HG02610 (cell line): ENCODE data around the gene PPL.
"Not testable (repeated sequence)": the region's sequence is repeated elsewhere in the genome, so short reads cannot be mapped to it uniquely, and the experiment has no call there.

Experiments
- ATAC-seq: cut with Tn5 transposase; IDR thresholded peaks from one replicate; pipeline ENCODE4 v1.9.1; 2021; ENCODE audit warnings: mild to moderate bottlenecking, moderate library complexity; ENCODE audit not compliant: unreplicated experiment

PPL gene

GRCh38 chr16:4958510-4959438, 21.8 kb upstream of the PPL start:
- ATAC-seq = no peak

GRCh38 chr16:4957720-4958509, 21.0 kb upstream of the PPL start, which contains the start of gene SEC14L5:
SEC14L5 (plus strand) TSS chr16:4958330; CDS start chr16:4959324, 994 bp downstream.
- ATAC-seq = peak; percentile 60

GRCh38 chr16:4957420-4957719, 20.4 kb upstream of the PPL start:
- no peak for ATAC-seq

GRCh38 chr16:4954714-4955113, 17.8 kb upstream of the PPL start:
- ATAC-seq = no peak

GRCh38 chr16:4951583-4951982, 14.6 kb upstream of the PPL start:
- ATAC-seq = not testable (repeated sequence)

GRCh38 chr16:4949986-4950385, 13.0 kb upstream of the PPL start:
- ATAC-seq = no peak

- ATAC-seq = no peak
These were observed 12.2 kb upstream of the PPL start for GRCh38 chr16:4948903-4949766.

- no peak for ATAC-seq
These were observed 11.0 kb upstream of the PPL start for GRCh38 chr16:4947722-4948503.

- no peak for ATAC-seq
These were observed 10.0 kb upstream of the PPL start for GRCh38 chr16:4946917-4947316.

- no peak for ATAC-seq
These were observed 8.9 kb upstream of the PPL start for GRCh38 chr16:4945560-4946502.

- no peak for ATAC-seq
These were observed 7.7 kb upstream of the PPL start for GRCh38 chr16:4944333-4945281.

GRCh38 chr16:4942481-4942880, 5.5 kb upstream of the PPL start:
- no peak for ATAC-seq

GRCh38 chr16:4940719-4941118, 3.8 kb upstream of the PPL start:
- ATAC-seq = no peak

GRCh38 chr16:4938683-4939030, 1.7 kb upstream of the PPL start:
- no peak for ATAC-seq

- no peak for ATAC-seq
These were observed 1.1 kb upstream of the PPL start for GRCh38 chr16:4937782-4938682.

- ATAC-seq = no peak
These were observed 562 bp downstream of the PPL start for GRCh38 chr16:4936181-4936990.
